ENCODE measurements around the gene BCOR.

Gene BCOR

GRCh38 chrX:40097504-40098263, at the start of gene BCOR:
Gene BCOR (minus strand): TSS chrX:40097958. CDS start chrX:40077929, 20,029 bp downstream.
- DNase-seq = peak; percentile 53 to 56

- no peak for DNase-seq
These were observed 49.6 kb upstream of the BCOR start for GRCh38 chrX:40147126-40147952.

GRCh38 chrX:40146262-40147125, 48.7 kb upstream of the BCOR start:
- no peak for DNase-seq

- DNase-seq = no peak
These were observed 48.1 kb upstream of the BCOR start for GRCh38 chrX:40145923-40146261.

GRCh38 chrX:40145001-40145922, 47.5 kb upstream of the BCOR start:
- no peak for DNase-seq

GRCh38 chrX:40144576-40144975, 46.8 kb upstream of the BCOR start:
- DNase-seq = no peak

- DNase-seq = no peak
These were observed 46.2 kb upstream of the BCOR start for GRCh38 chrX:40143987-40144386.

GRCh38 chrX:40143001-40143400, 45.2 kb upstream of the BCOR start:
- no peak for DNase-seq

GRCh38 chrX:40142417-40142816, 44.7 kb upstream of the BCOR start:
- no peak for DNase-seq

- DNase-seq = no peak
These were observed 43.1 kb upstream of the BCOR start for GRCh38 chrX:40140706-40141499.

- no peak for DNase-seq
These were observed 35.0 kb upstream of the BCOR start for GRCh38 chrX:40132751-40133150.

- no peak for DNase-seq
These were observed 34.0 kb upstream of the BCOR start for GRCh38 chrX:40131654-40132337.

- DNase-seq = no peak
These were observed 32.4 kb upstream of the BCOR start for GRCh38 chrX:40130207-40130606.

- DNase-seq = no peak
These were observed 29.3 kb upstream of the BCOR start for GRCh38 chrX:40127052-40127451.

GRCh38 chrX:40122487-40122886, 24.7 kb upstream of the BCOR start:
- DNase-seq = no peak

GRCh38 chrX:40121618-40122017, 23.9 kb upstream of the BCOR start:
- no peak for DNase-seq

GRCh38 chrX:40120838-40121580, 23.3 kb upstream of the BCOR start:
- DNase-seq = no peak

- no peak for DNase-seq
These were observed 20.0 kb upstream of the BCOR start for GRCh38 chrX:40117715-40118285.

- DNase-seq = no peak
These were observed 19.2 kb upstream of the BCOR start for GRCh38 chrX:40116925-40117324.

- DNase-seq = no peak
These were observed 15.2 kb upstream of the BCOR start for GRCh38 chrX:40112996-40113395.
